HEK293 (cell line): ENCODE results near the gene ZFHX3.

Experiments used
- CTCF ChIA-PET: fragments of 350-600 bp; formaldehyde crosslinking; extraction: SDS; loops from one replicate; lab custom pipeline; 2021; ENCODE audit warnings: antibody characterized with exemption; lab: Yijun Ruan, JAX
- POLR2A ChIA-PET: fragments of 300-600 bp; formaldehyde crosslinking; extraction: SDS; loops from one replicate; lab custom pipeline; 2020; ENCODE audit warnings: antibody characterized with exemption, inconsistent platforms; lab: Yijun Ruan, JAX
- H3K27ac ChIP-seq: fragments of 200-500 bp; sonication (Bioruptor generic); 2 replicates; pipeline ENCODE4 v1.5.1; 2014; ENCODE audit warnings: low read depth, low read length, control low read depth, inconsistent platforms; ENCODE audit errors: extremely low read depth
- H3K36me3 ChIP-seq, 2 experiments: fragments of 200-500 bp in 1 of 2; sonication (Bioruptor generic) in 1 of 2; 1 replicate in 1 of 2; 2 replicates in 1 of 2; pipeline ENCODE4 v1.5.1; 2014 to 2017; ENCODE audit warnings: inconsistent platforms in 2 of 2, low read length in 2 of 2; ENCODE audit not compliant: control insufficient read depth in 2 of 2, insufficient read depth in 1 of 2
- H3K4me1 ChIP-seq: fragments of 200-500 bp; sonication (Bioruptor generic); 2 replicates; pipeline ENCODE4 v1.5.1; 2014; ENCODE audit warnings: mild to moderate bottlenecking, low read length, inconsistent platforms; ENCODE audit not compliant: control insufficient read depth, insufficient read depth
- H3K4me3 ChIP-seq: 2 replicates; pipeline ENCODE4 v1.5.1; 2011; ENCODE audit warnings: low read depth, mild to moderate bottlenecking, control low read depth, low read length, moderate library complexity
- H3K9me3 ChIP-seq: fragments of 200-500 bp; sonication (Bioruptor generic); 2 replicates; pipeline ENCODE4 v1.5.1; 2014; ENCODE audit warnings: low read depth, low read length, inconsistent platforms; ENCODE audit not compliant: control insufficient read depth, insufficient read depth
- GFI1B ChIP-seq: fragments of 450-650 bp; formaldehyde crosslinking; IDR thresholded peaks from 2 replicates; pipeline ENCODE4 v1.5.1; 2016; ENCODE audit warnings: missing biosample characterization, missing genetic modification characterization
- IKZF3 ChIP-seq: fragments of 450-650 bp; IDR thresholded peaks from 2 replicates; pipeline ENCODE4 v1.5.0; 2018; ENCODE audit warnings: missing biosample characterization, mild to moderate bottlenecking, missing genetic modification characterization, moderate library complexity
- MYNN ChIP-seq: fragments of 450-650 bp; formaldehyde crosslinking; IDR thresholded peaks from 2 replicates; pipeline ENCODE4 v1.5.1; 2016; ENCODE audit warnings: missing biosample characterization, missing genetic modification characterization, borderline replicate concordance
- PRDM1 ChIP-seq: fragments of 450-650 bp; formaldehyde crosslinking; IDR thresholded peaks from 2 replicates; pipeline ENCODE4; 2016; ENCODE audit warnings: missing biosample characterization, missing genetic modification characterization
- PRDM4 ChIP-seq: fragments of 450-650 bp; formaldehyde crosslinking; IDR thresholded peaks from 2 replicates; pipeline ENCODE4 v1.5.1; 2017; ENCODE audit warnings: missing biosample characterization, missing genetic modification characterization
- SCRT2 ChIP-seq: fragments of 450-650 bp; formaldehyde crosslinking; IDR thresholded peaks from 2 replicates; pipeline ENCODE4 v1.5.1; 2016; ENCODE audit warnings: missing biosample characterization, missing genetic modification characterization
- ZEB2 ChIP-seq: fragments of 450-650 bp; formaldehyde crosslinking; IDR thresholded peaks from 2 replicates; pipeline ENCODE4 v1.5.1; 2016; ENCODE audit warnings: missing biosample characterization, missing genetic modification characterization
- ZFHX2 ChIP-seq: fragments of 450-650 bp; formaldehyde crosslinking; conservative IDR thresholded peaks from 2 replicates; pipeline ENCODE4 v1.5.1; 2016; ENCODE audit warnings: missing biosample characterization, missing genetic modification characterization
- ZFP37 ChIP-seq: fragments of 450-650 bp; formaldehyde crosslinking; IDR thresholded peaks from 2 replicates; pipeline ENCODE4 v1.5.1; 2016; ENCODE audit warnings: missing biosample characterization, missing genetic modification characterization
- ZNF10 ChIP-seq: fragments of 450-650 bp; formaldehyde crosslinking; IDR thresholded peaks from 2 replicates; pipeline ENCODE4 v1.5.1; 2017; ENCODE audit warnings: missing biosample characterization, missing genetic modification characterization
- ZNF132 ChIP-seq: fragments of 450-650 bp; formaldehyde crosslinking; IDR thresholded peaks from 2 replicates; pipeline ENCODE4 v1.5.1; 2017; ENCODE audit warnings: missing biosample characterization, missing genetic modification characterization, borderline replicate concordance
- ZNF2 ChIP-seq: fragments of 450-650 bp; formaldehyde crosslinking; IDR thresholded peaks from 2 replicates; pipeline ENCODE4 v1.5.1; 2016; ENCODE audit warnings: missing biosample characterization, missing genetic modification characterization
- ZNF214 ChIP-seq: fragments of 450-650 bp; formaldehyde crosslinking; IDR thresholded peaks from 2 replicates; pipeline ENCODE4 v1.5.1; 2017; ENCODE audit warnings: missing biosample characterization, mild to moderate bottlenecking, missing genetic modification characterization, borderline replicate concordance
- ZNF391 ChIP-seq: fragments of 450-650 bp; formaldehyde crosslinking; IDR thresholded peaks from 2 replicates; pipeline ENCODE4 v1.5.1; 2016; ENCODE audit warnings: low read depth, missing biosample characterization, missing genetic modification characterization, borderline replicate concordance
- ZNF449 ChIP-seq: fragments of 450-650 bp; formaldehyde crosslinking; IDR thresholded peaks from 2 replicates; pipeline ENCODE4 v1.5.1; 2017; ENCODE audit warnings: missing biosample characterization, mild to moderate bottlenecking, missing genetic modification characterization, moderate library complexity
- ZNF571 ChIP-seq: fragments of 450-650 bp; formaldehyde crosslinking; IDR thresholded peaks from 2 replicates; pipeline ENCODE4 v1.5.0; 2017; ENCODE audit warnings: missing biosample characterization, missing genetic modification characterization
- ZNF610 ChIP-seq: fragments of 450-650 bp; formaldehyde crosslinking; IDR thresholded peaks from 2 replicates; pipeline ENCODE4 v1.5.1; 2016; ENCODE audit warnings: missing biosample characterization, missing genetic modification characterization, borderline replicate concordance
- ZNF624 ChIP-seq: fragments of 450-650 bp; formaldehyde crosslinking; IDR thresholded peaks from 2 replicates; pipeline ENCODE4 v1.5.1; 2017; ENCODE audit warnings: missing biosample characterization, missing genetic modification characterization
- ZNF704 ChIP-seq: fragments of 450-650 bp; formaldehyde crosslinking; IDR thresholded peaks from 2 replicates; pipeline ENCODE4 v1.5.1; 2016; ENCODE audit warnings: missing biosample characterization, missing genetic modification characterization
- ZNF777 ChIP-seq: fragments of 450-650 bp; formaldehyde crosslinking; IDR thresholded peaks from 2 replicates; pipeline ENCODE4 v1.5.1; 2017; ENCODE audit warnings: missing biosample characterization, missing genetic modification characterization, borderline replicate concordance
- TF ChIP-seq, protein P1 (sequence below): fragments of 450-650 bp; formaldehyde crosslinking; IDR thresholded peaks from 2 replicates; pipeline ENCODE4 v1.5.1; 2016; ENCODE audit warnings: missing biosample characterization, missing genetic modification characterization

The ZFHX3 gene

GRCh38 chr16:72841506-72841905 is 206.4 kb downstream of the ZFHX3 start:
- H3K27ac ChIP-seq, result no peak overlapping the region
- no peaks in the 10 kb centered on the region for H3K36me3 ChIP-seq
- CTCF ChIA-PET, result interaction anchor here (0.9 to 1.6 kb wide), 2 partner anchors 9 to 339 kb away, joined by 3 to 11 read pairs; no protein-coding TSS in a partner anchor
- no peaks in the 10 kb centered on the region for H3K4me1 ChIP-seq
- H3K4me3 ChIP-seq, result no peak overlapping the region
- no peak for TF ChIP-seq ZNF610 (tag by site-specific recombination)
- no peak for TF ChIP-seq ZEB2 (tag by site-specific recombination)
- TF ChIP-seq ZFP37, result no peak
- POLR2A ChIA-PET, result interaction anchor here (0.5 kb wide), 1 partner anchor 58 kb away, joined by 4 read pairs; no protein-coding TSS in a partner anchor
- no peaks in the 10 kb centered on the region for H3K9me3 ChIP-seq

GRCh38 chr16:72840631-72841381 is 207.1 kb downstream of the ZFHX3 start:
- CTCF ChIA-PET, result interaction anchor here (0.5 to 1.6 kb wide), 2 partner anchors 8 to 355 kb away, joined by 3 to 11 read pairs; no protein-coding TSS in a partner anchor
- H3K4me3 ChIP-seq, result no peak overlapping the region

GRCh38 chr16:72838951-72839350 is 209.0 kb downstream of the ZFHX3 start:
- ChIA-PET POLR2A (interaction anchor here (0.7 kb wide), 1 partner anchor 10 kb away, joined by 6 read pairs; no protein-coding TSS in a partner anchor), CTCF (no interaction called here)
- Histone ChIP-seq H3K27ac (no peak overlapping the region), H3K4me1 (no peaks in the 10 kb centered on the region), H3K9me3 (no peaks in the 10 kb centered on the region), H3K36me3 (no peaks in the 10 kb centered on the region), H3K4me3 (no peak overlapping the region)
- no peak for TF ChIP-seq SCRT2
- TF ChIP-seq GFI1B (tag by site-specific recombination), result no peak
- no peak for TF ChIP-seq ZNF777 (tag by site-specific recombination)
- no peak for TF ChIP-seq PRDM1 (tag by site-specific recombination)
- no peak for TF ChIP-seq IKZF3 (tag by site-specific recombination)
- TF ChIP-seq ZFHX2, result no peak
- no peak for TF ChIP-seq ZNF624 (tag by site-specific recombination)
- TF ChIP-seq ZNF10, result no peak
- no peak for TF ChIP-seq ZNF571
- TF ChIP-seq ZNF449 (tag by site-specific recombination), result no peak
- TF ChIP-seq, protein P1, sequence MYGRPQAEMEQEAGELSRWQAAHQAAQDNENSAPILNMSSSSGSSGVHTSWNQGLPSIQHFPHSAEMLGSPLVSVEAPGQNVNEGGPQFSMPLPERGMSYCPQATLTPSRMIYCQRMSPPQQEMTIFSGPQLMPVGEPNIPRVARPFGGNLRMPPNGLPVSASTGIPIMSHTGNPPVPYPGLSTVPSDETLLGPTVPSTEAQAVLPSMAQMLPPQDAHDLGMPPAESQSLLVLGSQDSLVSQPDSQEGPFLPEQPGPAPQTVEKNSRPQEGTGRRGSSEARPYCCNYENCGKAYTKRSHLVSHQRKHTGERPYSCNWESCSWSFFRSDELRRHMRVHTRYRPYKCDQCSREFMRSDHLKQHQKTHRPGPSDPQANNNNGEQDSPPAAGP (tag by site-specific recombination), result no peak
- no peak for TF ChIP-seq ZNF391 (tag by site-specific recombination)
- no peak for TF ChIP-seq MYNN (tag by site-specific recombination)
- TF ChIP-seq ZNF132, result no peak
- TF ChIP-seq ZNF704 (tag by site-specific recombination), result no peak

More at GRCh38 chr16:72840631-72841381, 207.1 kb downstream of the ZFHX3 start:
- POLR2A ChIA-PET, result interaction anchor here (0.5 kb wide), 1 partner anchor 57 kb away, joined by 4 read pairs; no protein-coding TSS in a partner anchor
- no peaks in the 10 kb centered on the region for H3K9me3 ChIP-seq
- H3K4me1 ChIP-seq, result no peaks in the 10 kb centered on the region
- no peaks in the 10 kb centered on the region for H3K36me3 ChIP-seq
- H3K27ac ChIP-seq, result no peak overlapping the region
- no peak for TF ChIP-seq ZNF2 (tag by site-specific recombination)
- no peak for TF ChIP-seq PRDM4
- TF ChIP-seq SCRT2, result 0 out of 2 replicates have a peak, but pooled peaks have one; percentile 32
- TF ChIP-seq ZNF214 (tag by site-specific recombination), result no peak
